Measurements from ENCODE around the gene FAN1.

- TF ChIP-seq EZH2 (IDR thresholded peaks at IDR 0.05; ENCODE audit: borderline replicate concordance, low read length) (no peak), CTCF (conservative IDR thresholded peaks at IDR 0.05 in 1 of 2, IDR thresholded peaks at IDR 0.05 in 1 of 2; ENCODE audit: extremely low read depth in 1 of 2, insufficient read depth in 1 of 2, low read depth in 1 of 2, low read length in 2 of 2) (no peak)
Measured at GRCh38 chr15:30919877-30920550, 16.3 kb downstream of the FAN1 start.
